SU-DHL-6 (cell line): ENCODE measurements around the gene PPP3CA.

Experiments used
- H2AFZ ChIP-seq: fragments of 200-600 bp; sonication (generic); 2 replicates; pipeline ENCODE4 v1.6.1; 2014; ENCODE audit warnings: low read depth, mild to moderate bottlenecking, moderate library complexity, mixed read lengths, antibody characterized with exemption, low read length; ENCODE audit not compliant: severe bottlenecking
- H3F3A ChIP-seq: fragments of 200-600 bp; shearing (Covaris generic); 2 replicates; pipeline ENCODE4 v1.6.0; 2016; ENCODE audit warnings: antibody characterized with exemption, mild to moderate bottlenecking; ENCODE audit not compliant: insufficient read depth
- H3K27ac ChIP-seq: fragments of 200-600 bp; sonication (generic); 2 replicates; pipeline ENCODE4 v1.5.1; 2016; ENCODE audit warnings: low read depth, mild to moderate bottlenecking, low read length, moderate library complexity, mixed read lengths
- H3K27me3 ChIP-seq: fragments of 200-600 bp; sonication (generic), shearing (Covaris generic); 2 replicates; pipeline ENCODE4 v1.6.0; 2014; ENCODE audit warnings: mild to moderate bottlenecking, low read length
- H3K36me3 ChIP-seq: fragments of 200-600 bp; sonication (generic); 2 replicates; pipeline ENCODE4 v1.6.1; 2014; ENCODE audit warnings: mild to moderate bottlenecking, low read length, mixed read lengths
- H3K4me2 ChIP-seq: fragments of 300-600, 200-600 bp; shearing (Covaris generic), sonication (generic); 2 replicates; pipeline ENCODE4 v1.6.0; 2014; ENCODE audit warnings: low read length, low read depth, mild to moderate bottlenecking; ENCODE audit not compliant: poor library complexity, severe bottlenecking
- H3K4me3 ChIP-seq: fragments of 200-600 bp; sonication (generic); 2 replicates; pipeline ENCODE4 v1.5.1; 2014; ENCODE audit warnings: antibody characterized with exemption, low read length, mild to moderate bottlenecking, mixed read lengths; ENCODE audit not compliant: insufficient read depth, poor library complexity, severe bottlenecking
- H3K79me2 ChIP-seq: fragments of 200-600 bp; sonication (generic); 2 replicates; pipeline ENCODE4 v1.6.1; 2014; ENCODE audit warnings: mild to moderate bottlenecking, low read length, moderate library complexity; ENCODE audit not compliant: insufficient read depth
- H3K9ac ChIP-seq: fragments of 200-600 bp; sonication (generic); 2 replicates; pipeline ENCODE4 v1.7.0; 2014; ENCODE audit warnings: mild to moderate bottlenecking, low read length
- H3K9me2 ChIP-seq: fragments of 200-600 bp; sonication (generic); replicated peaks from 2 replicates; pipeline ENCODE4 v1.6.1; 2014; ENCODE audit warnings: low read length; ENCODE audit not compliant: insufficient read depth
- H3K9me3 ChIP-seq: fragments of 200-600 bp; sonication (generic); 2 replicates; pipeline ENCODE4 v1.6.1; 2014; ENCODE audit warnings: low read length, mixed read lengths; ENCODE audit not compliant: insufficient read depth
- H4K20me1 ChIP-seq: fragments of 200-600 bp; sonication (generic); 2 replicates; pipeline ENCODE4 v1.6.1; 2014; ENCODE audit warnings: low read depth, mild to moderate bottlenecking, antibody characterized with exemption, low read length, moderate library complexity, mixed read lengths
- CTCF ChIP-seq: fragments of 200-600 bp; sonication (generic); IDR thresholded peaks from one replicate; pipeline ENCODE4 v1.5.1; 2017; ENCODE audit warnings: antibody characterized with exemption, mild to moderate bottlenecking, low read length, moderate library complexity; ENCODE audit not compliant: insufficient read depth, poor library complexity, severe bottlenecking
- EZH2phosphoT487 ChIP-seq: fragments of 200-600 bp; sonication (generic), shearing (Covaris generic); conservative IDR thresholded peaks from 2 replicates; pipeline ENCODE4 v1.6.1; 2018; ENCODE audit warnings: mild to moderate bottlenecking, antibody characterized with exemption, low read length, moderate library complexity, mixed read lengths

Gene PPP3CA

DNA sequence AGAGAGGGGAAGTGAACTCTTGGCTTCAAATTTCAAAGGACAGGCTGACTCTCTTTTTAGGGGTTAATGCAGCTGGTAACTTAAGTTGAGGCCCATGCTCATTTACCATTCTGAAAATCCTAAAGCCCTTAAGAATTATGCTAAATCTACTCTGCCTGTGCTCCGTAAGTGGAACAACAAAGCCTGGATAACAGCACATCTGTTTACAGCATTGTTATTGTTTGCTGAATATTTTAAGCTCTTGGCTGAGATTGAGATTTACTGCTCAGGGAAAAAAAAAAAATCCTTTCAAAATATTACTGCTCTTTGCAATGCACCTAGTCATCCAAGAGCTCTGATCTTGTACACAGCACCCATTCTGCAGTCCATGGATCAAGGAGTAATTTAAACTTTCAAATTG is 17.7 kb downstream of the PPP3CA start:
- no peaks in the 10 kb centered on the region; the same call in 1 of the 2 replicates for H3K79me2 ChIP-seq
- H4K20me1 ChIP-seq, result 0 out of 2 replicates have a peak, but pooled peaks cover 3% of the 10 kb centered on the region
- no peak overlapping the region for H3K9ac ChIP-seq
- H3K27me3 ChIP-seq, result no peaks in the 10 kb centered on the region
- H3K9me2 ChIP-seq, result no peaks in the 10 kb centered on the region
- no peaks in the 10 kb centered on the region for H3F3A ChIP-seq
- H2AFZ ChIP-seq, result no peak overlapping the region
- TF ChIP-seq CTCF, result no peak
- H3K36me3 ChIP-seq, result no peaks in the 10 kb centered on the region
- no peaks in the 10 kb centered on the region for H3K9me3 ChIP-seq
- H3K27ac ChIP-seq, result no peak overlapping the region
- H3K4me3 ChIP-seq, result no peak overlapping the region
- no peak overlapping the region for H3K4me2 ChIP-seq

GRCh38 chr4:101328063-101328602 is 19.2 kb downstream of the PPP3CA start:
- no peak overlapping the region for H3K9ac ChIP-seq

GRCh38 chr4:101326576-101326975 is 20.8 kb downstream of the PPP3CA start:
- Histone ChIP-seq H3K9ac (no peak overlapping the region), H3K9me3 (no peaks in the 10 kb centered on the region), H3K27ac (no peak overlapping the region), H3K4me3 (no peak overlapping the region), H3K4me2 (no peak overlapping the region), H3K79me2 (no peaks in the 10 kb centered on the region; the same call in 1 of the 2 replicates), H2AFZ (no peak overlapping the region), H4K20me1 (0 out of 2 replicates have a peak, but pooled peaks cover 3% of the 10 kb centered on the region), H3K27me3 (no peaks in the 10 kb centered on the region), H3F3A (no peaks in the 10 kb centered on the region), H3K36me3 (no peaks in the 10 kb centered on the region), H3K9me2 (no peaks in the 10 kb centered on the region)
- TF ChIP-seq EZH2phosphoT487 (no peak), CTCF (no peak)

More at GRCh38 chr4:101328063-101328602, 19.2 kb downstream of the PPP3CA start:
- H3K4me2 ChIP-seq, result peak overlapping the region; percentile 55
- no peaks in the 10 kb centered on the region for H3K27me3 ChIP-seq
- H2AFZ ChIP-seq, result no peak overlapping the region
- H3K36me3 ChIP-seq, result no peaks in the 10 kb centered on the region
- no peaks in the 10 kb centered on the region; the same call in 1 of the 2 replicates for H3K79me2 ChIP-seq
- H3K9me3 ChIP-seq, result no peaks in the 10 kb centered on the region
- TF ChIP-seq CTCF, result no peak
- no peak for TF ChIP-seq EZH2phosphoT487
- 0 out of 2 replicates have a peak, but pooled peaks cover 3% of the 10 kb centered on the region for H4K20me1 ChIP-seq
- no peaks in the 10 kb centered on the region for H3F3A ChIP-seq
- H3K4me3 ChIP-seq, result no peak overlapping the region
- H3K27ac ChIP-seq, result no peak overlapping the region
- H3K9me2 ChIP-seq, result no peaks in the 10 kb centered on the region
